HepG2 (cell line): ENCODE measurements around the gene OPRL1. TPM values are rescaled to one million over a fixed set of nuclear protein-coding genes. Genes with fewer than 3 reads are reported as not detected.

Source experiments
- DZIP1 ChIP-seq: sonication (generic); formaldehyde crosslinking; IDR thresholded peaks from 2 replicates; pipeline ENCODE4 v1.5.0; 2020; ENCODE audit warnings: mild to moderate bottlenecking, missing genetic modification reagents
- ELF4 ChIP-seq: sonication (generic); formaldehyde crosslinking; IDR thresholded peaks from 2 replicates; pipeline ENCODE4 v1.5.0; 2020; ENCODE audit warnings: missing genetic modification reagents, mild to moderate bottlenecking, moderate library complexity, borderline replicate concordance
- EP300 ChIP-seq, 3 experiments: sonication (generic) in 1 of 3; formaldehyde crosslinking in 1 of 3; IDR thresholded peaks; 2 replicates each; pipeline versions ENCODE4 v1.5.1 to v1.6.1; 2011 to 2020; ENCODE audit warnings: low read depth in 2 of 3, low read length in 2 of 3, borderline replicate concordance in 1 of 3, improper control_type of control experiment in 1 of 3, mild to moderate bottlenecking in 1 of 3, missing genetic modification reagents in 1 of 3, moderate library complexity in 1 of 3
- FOXP1 ChIP-seq, 2 experiments: fragments of 450-650 bp in 1 of 2; IDR thresholded peaks; 2 replicates each; pipeline ENCODE4 v1.6.1; 2017 to 2018; ENCODE audit warnings: antibody characterized with exemption in 1 of 2
- GFI1 ChIP-seq: sonication (generic); formaldehyde crosslinking; IDR thresholded peaks from 2 replicates; pipeline ENCODE4 v1.5.0; 2020; ENCODE audit warnings: missing genetic modification reagents, mild to moderate bottlenecking, borderline replicate concordance
- HNF1A ChIP-seq, 2 experiments: sonication (generic) in 1 of 2; formaldehyde crosslinking in 1 of 2; IDR thresholded peaks; 2 replicates each; pipeline versions ENCODE4 v1.4.0 to v1.6.1; 2016 to 2020; ENCODE audit warnings: borderline replicate concordance in 1 of 2, low read depth in 1 of 2, mild to moderate bottlenecking in 1 of 2, missing genetic modification reagents in 1 of 2
- MAX ChIP-seq: IDR thresholded peaks from 2 replicates; pipeline ENCODE4 v1.6.1; 2012; ENCODE audit warnings: inconsistent platforms
- MLLT10 ChIP-seq: sonication (generic); formaldehyde crosslinking; IDR thresholded peaks from 2 replicates; pipeline ENCODE4 v1.4.0; 2020; ENCODE audit warnings: missing genetic modification reagents
- NFE2L1 ChIP-seq: sonication (generic); formaldehyde crosslinking; IDR thresholded peaks from 2 replicates; pipeline ENCODE4 v1.4.0; 2020; ENCODE audit warnings: missing genetic modification reagents, mild to moderate bottlenecking, borderline replicate concordance
- NFKB2 ChIP-seq: sonication (generic); formaldehyde crosslinking; IDR thresholded peaks from 2 replicates; pipeline ENCODE4 v1.4.0; 2020; ENCODE audit warnings: missing genetic modification reagents, borderline replicate concordance
- RAD51 ChIP-seq: fragments of 450-650 bp; IDR thresholded peaks from 2 replicates; pipeline ENCODE4 v1.6.1; 2016; ENCODE audit warnings: borderline replicate concordance
- RARA ChIP-seq: IDR thresholded peaks from 2 replicates; pipeline ENCODE4 v1.6.1; 2016; ENCODE audit warnings: missing genetic modification reagents, missing compliant biosample characterization
- SMAD3 ChIP-seq: sonication (generic); formaldehyde crosslinking; IDR thresholded peaks from 2 replicates; pipeline ENCODE4 v1.4.0; 2020; ENCODE audit warnings: missing genetic modification reagents
- UBTF ChIP-seq: sonication (generic); formaldehyde crosslinking; IDR thresholded peaks from 2 replicates; pipeline ENCODE4 v1.4.0; 2020; ENCODE audit warnings: mild to moderate bottlenecking, missing genetic modification reagents
- ZBTB10 ChIP-seq: sonication (generic); formaldehyde crosslinking; IDR thresholded peaks from 2 replicates; pipeline ENCODE4 v1.4.0; 2020; ENCODE audit warnings: missing genetic modification reagents, borderline replicate concordance
- ZNF670 ChIP-seq: sonication (generic); formaldehyde crosslinking; IDR thresholded peaks from 2 replicates; pipeline ENCODE4 v1.8.0; 2022; ENCODE audit warnings: mild to moderate bottlenecking, missing genetic modification reagents, borderline replicate concordance
- ZNF709 ChIP-seq: sonication (generic); formaldehyde crosslinking; IDR thresholded peaks from 2 replicates; pipeline ENCODE4 v1.5.0; 2020; ENCODE audit warnings: mild to moderate bottlenecking, missing genetic modification reagents
- polyA plus RNA-seq, 8 experiments: library from polyadenylated mRNA; depleted of rRNA in 3 of 8; stranded (reverse) in 7 of 8; unstranded in 1 of 8; fragments of >200 nt; fragmentation: Illumina TruSeq in 4 of 8; extraction: Trizol in 4 of 8; gene quantifications; 2 replicates each; pipeline versions ENCODE4 v1.2.1 to v1.2.3, GENCODE V29; 2011 to 2016; ENCODE audit warnings: low read depth in 4 of 8, missing spikeins in 1 of 8, mixed read lengths in 1 of 8; ENCODE audit not compliant: insufficient read depth in 1 of 8
- total RNA-seq, 5 experiments: library from RNA; depleted of rRNA; stranded (reverse); fragments of >200 nt; fragmentation: Illumina TruSeq; extraction: Trizol; gene quantifications; 2 replicates each; pipeline ENCODE4 v1.2.3, GENCODE V29; 2016; ENCODE audit warnings: low read depth in 1 of 5

OPRL1 gene
- total and polyA plus RNA-seq, 2 of the 13 experiments (the other 11 are each of a cell fraction or from before 2014, with no cell fraction given), result 0.35 to 0.71 TPM

GRCh38 chr20:64056639-64056888 lies 23.3 kb upstream of the OPRL1 start (continued):
- no peak for TF ChIP-seq HNF1A (IDR thresholded peaks at IDR 0.05; ENCODE audit: low read depth)
- peak; percentile 29; the same call in 1 of the 2 replicates for TF ChIP-seq HNF1A (CRISPR knock-in tag; IDR thresholded peaks at IDR 0.05; ENCODE audit: borderline replicate concordance)
- 0 out of 2 replicates have a peak, but pooled peaks have one; percentile 56 for TF ChIP-seq ELF4 (CRISPR knock-in tag)
- TF ChIP-seq NFKB2 (CRISPR knock-in tag), result no peak; the same call in 1 of the 2 replicates
- TF ChIP-seq GFI1 (CRISPR knock-in tag), result no peak
- peak; percentile 57; the same call in 1 of the 2 replicates for TF ChIP-seq ZNF670 (CRISPR knock-in tag)
- TF ChIP-seq ZBTB10 (CRISPR knock-in tag), result no peak
- peak; percentile 91 for TF ChIP-seq RARA
- no peak for TF ChIP-seq MLLT10 (CRISPR knock-in tag)
- TF ChIP-seq NFE2L1 (CRISPR knock-in tag), result no peak
- TF ChIP-seq DZIP1, result no peak
- TF ChIP-seq ZNF709 (CRISPR knock-in tag), result no peak
- no peak for TF ChIP-seq RAD51
- no peak for TF ChIP-seq FOXP1 (IDR thresholded peaks at IDR 0.05)
- 0 out of 2 replicates have a peak, but pooled peaks have one; percentile 17 for TF ChIP-seq FOXP1 (CRISPR knock-in tag; IDR thresholded peaks at IDR 0.05)
- peak in 1 of 2 experiments; percentile 60; a peak in 2 of 4 replicates for TF ChIP-seq EP300 (IDR thresholded peaks at IDR 0.05; ENCODE audit: low read depth in 2 of 2, low read length in 2 of 2)
- no peak for TF ChIP-seq EP300 (CRISPR knock-in tag; IDR thresholded peaks at IDR 0.05; ENCODE audit: borderline replicate concordance)
- TF ChIP-seq MAX, result no peak
- TF ChIP-seq SMAD3 (CRISPR knock-in tag), result no peak
- no peak for TF ChIP-seq UBTF (CRISPR knock-in tag)
